ENCODE data around the gene SAMD1. TPM values are rescaled to one million over a fixed set of nuclear protein-coding genes. Genes with fewer than 3 reads are reported as not detected.
"Not testable (repeated sequence)": the region's sequence is repeated elsewhere in the genome, so short reads cannot be mapped to it uniquely, and the experiment has no call there.

Gene SAMD1
- total RNA-seq, 1 donor, result 27.9 TPM

DNA sequence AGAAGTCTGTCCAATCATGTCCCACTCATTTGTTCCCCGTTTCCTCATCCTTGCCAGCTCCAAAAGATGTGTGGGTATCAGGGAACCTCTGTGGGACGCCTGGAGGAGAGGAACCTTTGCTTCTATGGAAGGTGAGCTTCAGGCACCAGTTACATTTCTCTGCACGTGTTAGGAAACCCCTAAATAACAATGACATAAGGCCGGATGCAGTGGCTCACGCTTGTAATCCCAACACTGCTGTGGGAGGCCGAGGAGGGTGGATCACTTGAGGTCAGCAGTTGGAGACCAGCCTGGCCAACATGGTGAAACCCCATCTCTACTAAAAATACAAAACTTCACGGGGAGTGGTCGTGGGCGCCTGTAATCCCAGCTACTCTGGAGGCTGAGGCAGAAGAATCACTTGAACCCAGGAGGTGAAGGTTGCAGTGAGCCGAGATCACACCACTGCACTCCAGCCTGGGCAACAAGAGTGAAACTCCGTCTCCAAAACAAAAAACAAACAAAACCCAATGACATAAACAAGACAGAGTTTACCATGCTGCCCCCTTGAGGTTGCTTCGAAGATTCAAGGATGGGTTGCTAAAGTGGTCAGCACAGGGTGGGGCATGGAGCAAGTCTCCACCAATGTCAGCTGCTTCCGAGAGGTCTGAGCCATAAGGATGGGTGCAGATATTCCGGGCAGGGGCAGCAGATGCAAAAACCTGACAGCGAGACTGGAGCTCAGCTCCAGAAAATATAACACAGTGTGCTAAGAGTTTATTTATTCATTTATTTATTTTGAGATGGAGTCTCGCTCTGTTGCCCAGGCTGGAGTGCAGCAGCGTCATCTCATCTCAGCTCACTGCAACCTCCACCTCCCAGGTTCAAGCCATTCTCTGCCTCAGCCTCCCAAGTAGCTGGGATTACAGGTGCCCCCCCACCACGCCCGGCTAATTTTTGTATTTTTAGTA is 47.6 kb downstream of the SAMD1 start:
- Histone ChIP-seq H3K27ac (ENCODE audit: low read depth, low read length) (peak overlapping the region; percentile 33), H3K4me3 (ENCODE audit: insufficient read depth, low read length) (peak overlapping the region; percentile 13), H2AFZ (ENCODE audit: low read length) (peak overlapping the region; percentile 77), H3K4me2 (ENCODE audit: insufficient read depth, low read length) (peak overlapping the region; percentile 34)
- H3K36me3 ChIP-seq (ENCODE audit: insufficient read depth, low read length); H3K79me2 ChIP-seq (ENCODE audit: insufficient read depth, low read length); H3K27me3 ChIP-seq (ENCODE audit: insufficient read depth, low read length); H4K20me1 ChIP-seq (ENCODE audit: insufficient read depth, low read length); H3K4me1 ChIP-seq (ENCODE audit: insufficient read depth, low read length); H3K9me3 ChIP-seq (ENCODE audit: low read depth, low read length): not testable (repeated sequence)
- peak; percentile 92 for DNase-seq (ENCODE audit: insufficient read length, low spot score, missing footprints)
- peak; percentile 58 for TF ChIP-seq CTCF (IDR thresholded peaks at IDR 0.05; ENCODE audit: extremely low read depth, low read depth, low read length)

DNA sequence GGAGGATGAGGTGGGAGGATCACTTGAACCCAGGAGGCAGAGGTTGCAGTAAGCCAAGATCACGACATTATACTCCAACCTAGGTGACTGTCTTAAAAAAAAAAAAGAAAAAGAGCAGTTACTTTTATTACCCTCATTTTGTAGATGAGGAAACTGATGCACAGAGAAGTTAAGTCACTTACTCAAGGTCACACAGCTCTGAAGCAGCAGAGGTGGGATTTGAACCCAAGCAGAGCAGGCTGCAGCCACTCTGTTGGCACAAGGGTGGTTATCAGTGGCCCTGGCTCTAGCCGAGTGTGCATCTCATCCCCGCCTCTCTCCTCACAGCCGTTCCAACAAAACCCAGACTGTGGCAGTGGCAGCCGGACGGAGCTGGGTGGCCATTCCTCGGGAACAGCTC is 51.4 kb downstream of the SAMD1 start:
- Histone ChIP-seq H3K9me3 (ENCODE audit: low read depth, low read length) (no peaks in the 10 kb centered on the region), H3K36me3 (ENCODE audit: insufficient read depth, low read length) (no peaks in the 10 kb centered on the region), H3K4me2 (ENCODE audit: insufficient read depth, low read length) (no peak overlapping the region), H3K79me2 (ENCODE audit: insufficient read depth, low read length) (no peaks in the 10 kb centered on the region), H3K4me3 (ENCODE audit: insufficient read depth, low read length) (no peak overlapping the region), H3K4me1 (ENCODE audit: insufficient read depth, low read length) (peaks cover 3% of the 10 kb centered on the region), H3K27me3 (ENCODE audit: insufficient read depth, low read length) (no peaks in the 10 kb centered on the region), H2AFZ (ENCODE audit: low read length) (no peak overlapping the region), H4K20me1 (ENCODE audit: insufficient read depth, low read length) (no peaks in the 10 kb centered on the region), H3K27ac (ENCODE audit: low read depth, low read length) (no peak overlapping the region)
- no peak for TF ChIP-seq CTCF (IDR thresholded peaks at IDR 0.05; ENCODE audit: extremely low read depth, low read depth, low read length)
- no peak for DNase-seq (ENCODE audit: insufficient read length, low spot score, missing footprints)

Other genes with a start within 250 kb of the SAMD1 start
- gene NANOS3, start 213.6 kb downstream of the SAMD1 start, total RNA-seq, result 0.59 TPM in 1 of 2 replicates, not detected in the other
- 0.59 and 0.72 TPM in 2 replicates for gene BRME1, start 184.6 kb downstream of the SAMD1 start, total RNA-seq
- 19.2 and 22.4 TPM in 2 replicates for gene CC2D1A, start 184.6 kb downstream of the SAMD1 start, total RNA-seq
- 4.0 and 6.5 TPM in 2 replicates for gene PODNL1, start 152.3 kb downstream of the SAMD1 start, total RNA-seq
- gene DCAF15, start 138.2 kb downstream of the SAMD1 start, total RNA-seq, result 11.5 and 11.9 TPM in 2 replicates
- gene RFX1, start 84.4 kb downstream of the SAMD1 start, total RNA-seq, result 2.4 and 2.5 TPM in 2 replicates
- gene RLN3, start 62.6 kb downstream of the SAMD1 start, total RNA-seq, result not detected in 2 replicates
- 1.1 and 1.2 TPM in 2 replicates for gene IL27RA, start 59.0 kb downstream of the SAMD1 start, total RNA-seq
- not detected in 2 replicates for gene PALM3, start 28.7 kb downstream of the SAMD1 start, total RNA-seq
- 0.59 and 1.1 TPM in 2 replicates for gene MISP3, start 18.0 kb downstream of the SAMD1 start, total RNA-seq
- not detected in 2 replicates for gene C19orf67, start 5.0 kb downstream of the SAMD1 start, total RNA-seq
- gene PRKACA, start 27.0 kb upstream of the SAMD1 start, total RNA-seq, result 45.6 and 56.3 TPM in 2 replicates
- gene ASF1B, start 45.8 kb upstream of the SAMD1 start, total RNA-seq, result 1.1 and 2.7 TPM in 2 replicates
- 2.5 and 2.9 TPM in 2 replicates for gene ADGRL1, start 115.4 kb upstream of the SAMD1 start, total RNA-seq

All from osteoblast (primary cell).